Frontal cortex (tissue), 4 donors: ENCODE results near the gene NEGR1. TPM values are rescaled to one million over a fixed set of nuclear protein-coding genes. Genes with fewer than 3 reads are reported as not detected.

ENCODE experiments used
- DNase-seq, 2 donors: peaks; one replicate each; pipeline ENCODE4 v3.0.0; 2012; ENCODE audit warnings: low spot score in 2 of 2
- FAIRE-seq: peaks from 2 replicates; lab custom pipeline; 2012; peaks lifted over from hg19 to GRCh38; lab: Jason Lieb, UNC
- total RNA-seq: library from RNA; depleted of rRNA; stranded (reverse); fragments of >200 nt; gene quantifications from one replicate; pipeline ENCODE4 v1.2.3, GENCODE V29; 2014
- donor health status: control.
- donor health status: control.
- donor health status: control.

The NEGR1 gene
- total RNA-seq, 1 donor from 2014 or later, result 78.7 TPM

DNA sequence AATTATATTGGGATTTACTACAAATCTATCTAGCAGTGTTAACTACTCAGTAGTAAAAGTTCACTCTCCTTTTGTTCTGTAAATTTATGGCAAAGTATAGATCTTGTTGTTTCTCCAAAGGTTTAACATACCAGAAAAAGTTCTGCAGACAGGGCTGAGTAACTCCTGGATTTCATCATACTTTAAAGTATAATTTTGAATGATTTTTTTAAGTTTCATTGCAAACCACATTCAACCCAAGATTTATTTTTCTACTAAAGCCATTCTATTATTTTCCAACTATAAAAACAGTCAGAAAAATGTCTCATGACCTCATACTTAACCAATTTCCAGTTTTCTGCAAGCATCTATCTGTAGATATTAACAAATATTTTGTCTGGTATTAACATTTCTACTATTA lies 615.7 kb downstream of the NEGR1 start:
- FAIRE-seq (no peak), DNase-seq (no peak)

DNA sequence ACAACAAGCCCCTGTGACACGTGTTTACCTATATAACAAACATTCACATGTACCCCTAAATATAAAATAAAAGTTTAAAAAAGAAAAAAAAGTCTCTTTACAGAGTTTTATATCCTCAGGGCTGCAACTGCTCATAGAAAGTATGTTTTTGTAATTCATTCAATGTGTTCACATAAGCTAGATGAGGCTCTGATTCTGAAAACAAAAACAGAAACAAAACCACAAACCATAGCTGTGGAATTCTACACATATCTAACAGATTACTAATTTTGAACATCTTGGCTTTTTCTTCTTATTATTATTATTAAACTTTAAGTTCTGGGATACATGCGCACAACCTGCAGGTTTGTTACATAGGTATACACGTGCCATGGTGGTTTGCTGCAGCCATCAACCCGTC lies 621.9 kb downstream of the NEGR1 start:
- DNase-seq (no peak), FAIRE-seq (no peak)

DNA sequence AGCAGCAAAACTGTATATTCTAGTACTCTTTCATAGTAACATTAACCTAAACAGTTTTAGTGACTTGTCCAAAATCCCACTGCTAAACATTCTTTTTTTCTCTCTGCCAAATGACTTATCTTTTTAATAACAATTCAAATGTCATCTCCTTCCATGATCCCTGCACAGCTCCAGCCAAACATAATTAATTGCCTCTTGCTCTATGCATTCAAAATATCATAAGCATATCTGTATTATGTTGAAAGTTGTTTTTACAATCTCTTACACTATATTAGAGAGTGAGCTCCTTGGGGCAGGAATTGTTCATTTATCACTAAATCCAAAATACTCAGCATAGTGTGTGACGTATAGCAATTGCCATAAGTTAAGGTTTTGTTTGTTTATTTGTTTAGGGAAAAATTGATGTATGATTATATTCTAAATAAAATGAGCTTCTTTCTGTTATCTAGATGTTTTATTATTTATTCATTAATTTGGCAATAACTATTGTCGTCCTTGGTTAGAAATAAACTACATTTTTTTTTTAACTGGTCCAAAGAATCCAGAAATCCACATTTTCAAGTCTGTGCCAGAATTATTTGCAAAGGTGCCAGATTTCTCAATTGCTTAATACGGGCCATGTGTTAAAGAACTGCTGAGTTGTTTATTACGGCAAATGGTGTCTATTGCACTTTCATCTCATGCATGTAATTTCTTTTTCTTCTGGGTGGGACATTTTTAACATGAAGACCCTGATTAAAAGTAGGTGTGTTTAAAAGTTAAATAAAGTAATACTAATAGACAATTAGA lies 624.3 kb downstream of the NEGR1 start:
- DNase-seq, result no peak
- FAIRE-seq, result no peak

DNA sequence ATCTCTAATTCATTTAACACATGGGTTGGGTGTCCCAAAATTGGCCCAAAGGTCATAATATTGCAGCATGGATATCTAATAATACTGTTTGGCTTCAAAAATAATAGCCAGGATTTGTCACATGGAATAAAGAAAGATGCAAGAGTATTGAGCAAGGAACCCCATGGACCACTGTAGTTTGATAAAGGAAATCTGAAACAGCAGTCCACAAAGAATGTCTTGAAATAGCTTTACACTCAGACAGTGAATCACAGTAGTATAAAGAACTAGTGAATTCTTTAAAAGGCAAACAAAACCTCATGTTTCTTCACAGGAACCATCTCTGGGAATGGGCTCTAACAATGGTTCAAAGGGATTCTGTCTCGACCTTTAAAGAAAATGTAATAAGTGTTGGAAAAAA lies 625.4 kb downstream of the NEGR1 start:
- DNase-seq (no peak), FAIRE-seq (no peak)

DNA sequence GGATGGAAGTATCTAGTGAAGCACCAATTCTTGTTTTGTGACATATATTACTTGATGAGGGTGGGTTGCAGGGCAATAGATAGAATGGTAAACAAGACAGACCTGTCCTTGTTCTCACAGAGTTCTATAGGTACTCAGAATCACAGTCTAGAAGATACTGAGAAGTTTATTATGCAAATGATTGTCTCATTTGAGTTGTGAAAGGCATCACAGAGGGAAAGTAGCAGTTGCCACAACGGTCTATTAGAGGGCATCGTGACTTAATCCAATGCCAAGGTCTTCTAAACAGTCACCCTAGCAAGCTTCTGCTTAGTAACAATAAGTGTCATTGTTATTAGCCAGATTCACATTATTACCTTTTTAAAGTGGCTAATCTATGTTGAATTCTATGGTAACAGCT lies 626.7 kb downstream of the NEGR1 start:
- DNase-seq, result no peak
- FAIRE-seq, result no peak

DNA sequence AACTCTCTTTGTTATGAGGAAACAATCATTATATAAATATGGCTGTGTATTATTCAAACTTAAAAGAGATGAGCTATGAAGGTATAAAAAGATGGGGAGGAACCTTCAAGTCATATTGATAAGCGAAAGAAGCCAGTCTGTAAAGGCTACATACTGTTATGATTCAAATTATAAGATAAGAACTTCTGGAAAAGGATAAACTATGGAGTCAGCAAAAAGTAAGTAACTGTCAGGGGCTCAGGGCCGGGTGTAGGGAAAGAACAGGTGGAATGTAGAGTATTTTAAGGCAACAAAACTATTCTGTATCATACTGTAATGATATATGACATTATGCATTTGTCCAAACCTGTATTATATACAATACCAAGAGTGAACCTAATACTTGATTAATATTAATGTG lies 628.4 kb downstream of the NEGR1 start:
- no peak for DNase-seq
- FAIRE-seq, result no peak

DNA sequence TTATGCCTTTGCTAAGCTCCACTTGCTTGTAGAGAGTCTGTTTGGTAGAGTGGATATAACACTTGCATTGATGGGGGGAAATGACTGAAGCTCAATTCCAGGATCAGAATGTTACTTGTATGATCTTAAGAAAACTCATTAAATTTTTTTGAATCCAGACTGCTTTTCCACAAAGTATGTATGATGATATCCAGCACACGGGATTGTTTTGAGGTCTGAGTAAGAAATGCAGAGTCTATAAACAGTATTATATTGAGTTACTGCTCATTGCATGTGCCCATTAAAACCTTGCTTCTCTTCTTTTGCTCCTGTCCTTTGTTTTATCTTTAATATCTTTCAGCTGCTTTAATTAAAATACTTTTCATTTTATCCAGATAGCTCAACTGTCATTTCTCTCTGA lies 631.1 kb downstream of the NEGR1 start:
- DNase-seq (no peak), FAIRE-seq (no peak)

DNA sequence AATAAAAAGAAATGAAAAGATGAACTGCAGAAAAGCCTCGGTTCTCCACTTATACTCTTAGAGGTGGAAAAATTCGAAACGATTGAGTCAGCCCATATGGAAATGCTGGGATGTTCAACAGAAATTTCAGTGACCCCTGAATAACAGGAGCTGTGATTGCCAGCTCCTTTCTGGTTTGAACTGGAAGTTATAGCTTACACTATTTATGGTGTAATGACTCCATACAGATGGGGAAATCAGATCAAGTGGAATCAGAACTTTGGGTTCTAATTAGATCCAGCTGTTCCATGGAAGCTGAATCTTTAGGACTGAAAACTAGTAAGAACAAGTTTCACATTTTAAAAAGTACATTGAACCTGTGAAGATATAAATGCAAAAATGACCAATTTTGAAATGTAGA lies 632.2 kb downstream of the NEGR1 start:
- DNase-seq (no peak), FAIRE-seq (no peak)

DNA sequence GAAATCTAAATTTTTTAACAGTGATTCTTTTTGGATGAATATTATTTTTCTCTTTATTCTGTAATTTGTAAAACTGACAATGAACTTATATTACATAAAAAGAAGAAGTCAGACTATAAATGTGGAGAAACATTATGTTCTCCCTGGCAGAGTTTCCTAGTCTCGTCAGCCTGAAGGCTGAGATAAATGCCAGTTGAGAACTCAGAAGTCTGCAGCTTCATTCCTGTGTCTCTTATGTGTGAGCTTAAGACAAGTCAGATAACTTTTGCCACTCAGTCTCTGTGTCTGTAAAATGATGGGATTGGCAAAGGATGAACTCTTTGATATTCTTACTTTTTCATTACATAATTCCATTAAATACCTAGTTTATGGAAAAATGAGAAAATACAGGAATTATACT lies 632.7 kb downstream of the NEGR1 start:
- DNase-seq (no peak), FAIRE-seq (no peak)

DNA sequence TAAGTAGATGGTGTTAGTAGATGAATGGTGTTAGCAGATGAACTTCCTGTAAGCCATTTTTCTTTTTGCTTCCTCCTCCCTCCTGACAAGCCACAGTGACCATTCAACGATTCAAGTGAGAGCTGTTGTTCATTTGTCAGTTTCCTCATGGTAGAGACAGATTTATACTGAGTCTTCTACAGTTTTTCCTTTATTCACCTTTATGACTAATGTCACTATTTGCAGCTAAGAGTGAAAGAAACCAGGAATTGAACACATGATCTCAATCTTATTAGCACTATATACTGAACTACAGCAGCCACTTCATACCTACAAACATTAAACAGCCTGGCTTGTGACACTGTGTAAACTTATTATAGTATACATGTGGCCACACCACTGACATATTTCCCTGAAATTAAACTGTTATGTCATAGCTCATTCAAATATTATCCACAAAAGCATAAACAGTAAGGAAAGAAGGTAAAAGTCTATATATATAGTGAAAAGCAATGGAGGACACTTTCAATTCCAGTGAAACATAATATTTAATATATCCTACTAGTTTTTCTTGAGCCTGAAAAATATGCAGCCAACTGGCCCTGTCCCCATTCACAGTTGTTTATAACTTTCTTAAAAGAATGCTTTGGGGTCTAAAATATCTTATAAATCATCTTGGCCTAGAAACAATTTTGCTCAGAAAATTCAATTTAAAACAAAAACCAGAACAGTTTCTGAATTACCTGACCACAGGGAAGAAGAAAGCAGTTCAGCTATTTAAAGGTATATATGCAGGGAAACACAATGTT lies 634.6 kb downstream of the NEGR1 start:
- DNase-seq (no peak), FAIRE-seq (no peak)

DNA sequence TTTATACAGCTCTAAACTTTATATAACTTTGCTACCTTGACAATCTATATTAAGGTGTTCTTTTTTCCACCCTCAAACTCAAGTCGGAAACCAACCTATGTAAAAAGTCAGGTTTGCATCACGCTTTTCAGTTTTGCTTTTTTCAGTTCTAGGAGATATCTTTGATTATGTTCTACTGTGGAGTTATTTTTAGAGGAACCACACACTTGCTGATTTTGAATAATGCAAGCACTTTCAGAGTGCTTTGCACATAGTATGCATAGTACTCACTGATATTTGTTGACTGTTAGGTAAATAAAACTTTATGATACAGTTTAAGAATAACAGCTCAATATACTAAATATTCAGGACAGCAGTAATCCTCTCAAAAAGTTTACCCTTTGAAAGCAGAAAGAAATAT lies 637.3 kb downstream of the NEGR1 start:
- FAIRE-seq (no peak), DNase-seq (no peak)

DNA sequence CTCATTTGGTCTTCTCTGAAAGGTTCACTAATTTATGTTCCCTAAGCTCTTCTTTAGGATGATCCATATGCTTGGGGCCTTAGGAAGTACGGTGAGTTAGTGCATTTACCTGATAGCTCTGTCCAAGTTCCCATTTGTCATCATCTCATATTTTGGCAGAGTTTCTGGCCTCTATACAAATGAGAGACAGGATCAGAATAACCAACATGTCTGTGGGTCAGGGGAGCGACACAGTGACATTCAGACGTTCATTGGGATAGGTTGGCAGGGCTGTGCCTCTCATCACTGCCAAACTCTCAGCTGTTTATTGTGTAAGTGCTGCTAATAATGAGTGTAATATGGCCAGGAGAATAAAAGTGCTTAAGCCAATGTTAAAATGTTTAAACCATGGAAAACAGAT lies 640.4 kb downstream of the NEGR1 start:
- DNase-seq (no peak), FAIRE-seq (no peak)

DNA sequence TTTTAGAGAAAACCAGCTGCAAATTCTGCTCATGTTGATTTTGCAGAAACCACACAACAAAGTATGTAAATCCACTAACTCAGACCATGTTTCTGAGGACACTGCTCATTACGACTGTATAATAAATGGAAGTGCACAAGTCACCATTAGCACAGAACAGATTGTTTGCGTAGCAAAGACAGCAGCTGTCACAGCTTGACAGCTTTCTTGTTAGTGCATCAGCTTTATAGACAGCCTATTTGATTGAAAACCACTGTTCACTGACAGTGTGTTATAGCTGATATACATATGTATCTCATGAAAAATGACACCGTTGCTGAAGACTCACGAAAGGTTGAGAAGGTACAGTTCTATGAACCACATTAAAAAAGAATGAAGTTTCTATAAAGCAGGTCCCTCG lies 641.3 kb downstream of the NEGR1 start:
- FAIRE-seq, result no peak
- DNase-seq, result no peak

DNA sequence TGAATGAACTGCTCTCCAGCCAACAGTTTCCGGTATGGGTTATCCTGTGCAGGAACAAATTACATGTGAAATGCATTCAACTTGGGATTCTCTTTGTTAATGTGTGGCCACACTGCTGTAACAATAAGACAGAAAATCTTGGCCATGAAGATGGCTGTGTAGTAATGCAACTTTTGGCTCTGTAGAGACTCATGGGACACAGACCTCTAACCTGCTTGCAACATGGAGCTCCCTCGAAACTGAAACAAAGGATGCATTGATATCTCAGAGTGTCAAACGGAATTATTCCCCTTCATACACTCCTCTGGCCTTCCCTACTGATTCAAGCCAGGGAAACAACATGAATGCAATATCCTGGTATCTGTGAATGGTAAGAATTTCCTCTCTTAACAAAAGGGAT lies 642.2 kb downstream of the NEGR1 start:
- FAIRE-seq (no peak), DNase-seq (no peak)

DNA sequence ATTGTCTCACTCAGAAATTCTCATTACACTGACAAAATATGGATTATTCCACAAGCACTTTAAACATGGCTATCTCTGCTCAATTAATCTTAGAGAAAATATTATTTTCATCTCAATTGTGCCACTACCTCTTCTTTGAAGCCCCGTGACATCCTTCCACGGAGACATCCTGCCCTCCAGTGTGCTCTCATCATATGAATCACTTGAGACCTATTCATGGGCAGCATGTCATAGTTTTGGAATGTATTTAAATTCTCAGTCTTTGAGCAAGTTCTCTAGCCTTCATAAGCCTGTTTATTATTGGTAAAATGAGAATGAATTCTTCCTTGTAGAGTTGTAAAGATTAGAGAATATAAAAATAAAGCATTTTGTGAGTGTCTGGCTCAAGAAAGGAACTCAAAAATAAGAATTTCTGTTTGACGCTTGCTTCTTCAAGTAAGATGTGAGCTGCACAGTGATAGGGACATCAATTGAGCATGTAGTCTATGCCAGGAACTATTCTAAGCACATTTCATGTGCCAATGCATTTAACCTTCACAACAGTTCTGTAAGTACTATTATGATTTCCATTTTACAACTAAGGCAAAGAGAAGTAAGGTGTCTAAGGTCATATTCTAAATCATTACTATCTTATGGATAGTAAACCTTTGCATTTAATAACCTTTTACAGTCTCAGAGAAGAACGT lies 644.1 kb downstream of the NEGR1 start:
- FAIRE-seq (no peak), DNase-seq (no peak)

DNA sequence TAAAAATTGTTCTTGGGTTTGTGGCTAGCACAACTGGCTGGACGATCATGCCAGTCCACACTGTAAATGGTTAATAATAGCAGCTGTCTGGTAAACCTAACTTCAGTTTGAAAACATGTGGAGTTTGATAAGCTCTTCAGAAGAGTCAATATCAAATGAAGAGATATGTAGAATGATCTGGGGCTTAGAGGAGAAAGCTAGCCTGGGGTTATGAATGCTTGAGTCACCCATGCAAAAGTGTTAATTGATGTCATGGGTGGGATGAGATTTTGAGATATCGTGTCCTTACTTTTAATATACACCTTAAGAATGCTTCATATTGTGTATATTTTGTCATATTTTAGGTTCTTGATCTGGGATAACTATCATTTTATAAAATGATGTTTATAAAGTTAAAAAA lies 646.8 kb downstream of the NEGR1 start:
- DNase-seq (no peak), FAIRE-seq (no peak)

DNA sequence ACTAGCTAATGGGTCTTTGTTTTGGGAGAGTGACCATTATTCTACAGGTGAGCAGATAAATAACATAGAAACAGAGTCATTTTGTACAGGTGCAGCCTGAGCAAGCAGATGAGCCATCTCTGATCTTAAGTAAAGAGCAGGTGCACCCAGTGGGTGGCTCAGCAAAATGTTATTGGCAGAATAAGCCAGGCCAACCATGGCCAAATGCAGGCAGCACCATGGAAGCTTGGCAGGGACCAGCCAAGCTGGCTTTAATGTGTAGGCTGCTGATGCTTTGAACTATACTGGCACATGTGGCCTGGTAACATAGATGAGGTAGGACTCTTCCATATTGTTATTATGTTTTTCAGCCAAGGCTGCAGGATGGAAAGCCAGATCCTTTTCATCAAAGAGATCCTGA lies 648.2 kb downstream of the NEGR1 start:
- no peak for DNase-seq
- no peak for FAIRE-seq

DNA sequence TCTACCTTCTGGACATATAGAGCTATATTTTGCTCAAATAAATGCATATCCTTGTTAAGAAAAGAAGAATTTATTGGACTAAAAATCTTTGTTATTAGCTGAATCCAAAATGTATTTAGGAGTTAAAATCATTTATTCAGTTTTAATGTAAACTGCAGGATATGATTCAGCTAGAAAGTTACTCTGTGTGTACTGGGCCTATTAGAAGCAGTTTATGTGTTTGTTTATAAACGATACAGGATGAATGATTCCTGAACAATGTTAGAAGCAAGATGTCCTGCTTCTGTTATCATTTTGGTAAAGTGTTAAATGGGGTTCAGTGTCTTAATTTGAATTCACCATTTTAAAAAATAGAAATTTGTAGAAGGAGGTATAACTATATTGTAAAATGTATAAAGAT lies 652.3 kb downstream of the NEGR1 start:
- DNase-seq (no peak), FAIRE-seq (no peak)

DNA sequence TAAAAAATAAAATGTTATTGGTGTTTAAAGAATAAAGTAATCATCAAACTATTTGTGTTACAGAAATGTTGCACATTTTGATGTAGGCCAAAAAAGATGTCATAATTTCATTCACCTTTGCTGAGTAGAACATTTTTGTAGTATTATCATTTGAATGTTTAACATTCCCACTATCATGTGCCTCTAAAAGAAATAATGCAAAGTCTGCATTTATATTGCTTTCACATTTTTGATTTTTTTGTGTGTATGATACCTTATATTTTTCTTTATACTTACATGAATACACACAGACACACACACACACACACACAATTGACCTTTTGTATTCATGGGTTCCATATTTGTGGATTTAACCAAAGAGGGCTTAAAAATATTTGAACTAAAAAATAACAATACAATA lies 657.3 kb downstream of the NEGR1 start:
- no peak for DNase-seq
- no peak for FAIRE-seq

DNA sequence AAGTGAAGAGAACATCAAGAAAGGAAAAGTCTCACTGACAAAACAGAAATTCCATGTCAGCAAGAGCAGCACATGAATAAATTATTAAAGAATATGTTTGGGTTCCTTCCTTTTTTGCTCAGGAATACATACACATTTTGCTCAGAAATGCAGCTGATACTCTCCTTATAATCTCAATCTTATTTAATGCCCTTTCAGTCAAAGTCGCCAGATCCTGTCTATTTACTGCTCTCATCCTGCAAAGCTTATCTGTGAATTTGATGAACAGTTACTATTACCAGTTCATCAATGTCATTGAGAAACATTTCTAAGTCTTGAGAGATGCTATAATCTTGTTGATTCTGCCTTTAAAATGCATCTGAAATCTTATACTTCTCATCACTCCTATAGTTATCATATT lies 658.5 kb downstream of the NEGR1 start:
- DNase-seq (no peak), FAIRE-seq (no peak)

DNA sequence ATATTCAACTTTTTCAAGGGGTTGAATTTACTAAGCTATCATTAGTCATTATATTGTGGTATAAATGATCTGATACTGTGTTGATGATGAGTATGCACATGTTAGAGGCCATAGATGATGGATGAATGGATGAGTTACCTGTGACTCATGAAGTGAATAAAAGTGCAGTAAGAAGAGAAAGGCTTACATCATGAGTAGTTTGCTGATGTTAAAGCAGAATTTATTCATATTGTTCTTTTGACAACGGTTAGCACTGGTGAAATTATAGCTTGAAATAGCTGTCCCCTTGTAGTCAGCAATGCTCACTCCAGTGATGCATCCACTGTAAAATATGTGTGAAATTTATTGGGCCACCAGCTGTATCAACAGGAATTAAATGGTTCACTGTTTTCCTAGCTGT lies 660.6 kb downstream of the NEGR1 start:
- FAIRE-seq (no peak), DNase-seq (no peak)
